C1 segment of cervical spinal cord (tissue), 14 donors: Measurements from ENCODE around the gene MALL.
"Not testable (repeated sequence)": the region's sequence is repeated elsewhere in the genome, so short reads cannot be mapped to it uniquely, and the experiment has no call there.

Experiments used
- DNase-seq, 14 donors: peaks; one replicate each; lab custom pipeline; 2025; lab: John Stamatoyannopoulos, UW

The MALL gene

DNA sequence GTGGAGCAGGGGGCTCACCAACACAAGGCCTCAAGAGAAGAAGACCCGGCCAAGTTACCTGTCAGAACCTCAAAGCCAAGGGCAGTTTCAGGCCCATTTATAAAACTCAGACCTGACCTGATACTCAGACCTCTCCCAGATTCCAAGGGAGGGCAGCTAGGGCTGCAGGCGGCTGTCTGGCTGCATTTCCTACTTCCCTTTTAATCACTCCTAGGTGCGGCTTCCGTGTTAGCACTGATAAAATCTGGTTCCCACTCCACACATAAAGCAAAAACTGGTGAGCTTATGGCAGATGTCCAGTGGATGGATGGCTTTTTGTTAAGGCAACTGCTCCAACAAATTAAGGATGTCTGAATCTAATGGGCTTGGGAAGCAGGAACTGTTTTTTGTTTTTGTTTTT lies 63.5 kb downstream of the MALL start:
- not testable (repeated sequence) for DNase-seq

DNA sequence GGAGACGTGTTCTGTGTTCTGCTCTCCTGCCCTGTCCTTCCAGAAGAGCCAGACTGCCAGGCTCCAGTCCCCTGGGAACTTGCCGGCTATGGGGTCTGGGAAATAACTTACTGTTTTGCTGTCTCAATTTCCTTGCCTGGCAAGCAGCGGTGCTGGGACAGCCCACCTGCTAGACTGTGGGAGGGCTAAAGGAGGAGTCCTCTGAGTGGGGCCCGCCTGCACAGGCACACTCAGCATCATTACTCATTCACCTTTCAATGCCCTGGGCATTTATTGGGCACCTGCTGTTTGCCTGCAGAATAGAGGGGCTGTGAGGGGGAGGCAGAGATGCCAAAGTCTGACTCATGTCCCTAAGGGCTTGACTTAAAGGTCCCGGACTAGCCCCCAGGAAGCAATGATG lies 65.4 kb downstream of the MALL start:
- DNase-seq, result not testable (repeated sequence)

DNA sequence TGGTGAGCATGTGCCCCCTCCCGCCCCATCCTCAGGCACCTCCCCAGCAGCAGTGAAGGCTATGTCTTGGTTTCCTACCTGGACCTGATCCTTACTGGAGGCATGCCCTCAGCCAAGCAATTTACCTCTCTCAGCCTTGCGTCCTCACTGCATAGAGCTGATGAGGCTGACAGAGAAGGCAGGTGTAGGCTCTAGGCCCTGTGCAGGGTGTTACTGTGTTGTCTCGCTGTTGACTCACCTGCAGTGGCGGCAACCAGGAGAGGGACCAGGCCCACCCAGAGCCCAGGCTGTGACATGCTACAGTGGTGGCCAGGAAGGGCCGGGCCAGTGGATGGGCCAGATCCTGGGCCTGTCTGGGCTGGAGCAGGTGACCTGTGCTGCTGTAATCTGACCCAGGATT lies 65.9 kb downstream of the MALL start:
- DNase-seq, result not testable (repeated sequence)

DNA sequence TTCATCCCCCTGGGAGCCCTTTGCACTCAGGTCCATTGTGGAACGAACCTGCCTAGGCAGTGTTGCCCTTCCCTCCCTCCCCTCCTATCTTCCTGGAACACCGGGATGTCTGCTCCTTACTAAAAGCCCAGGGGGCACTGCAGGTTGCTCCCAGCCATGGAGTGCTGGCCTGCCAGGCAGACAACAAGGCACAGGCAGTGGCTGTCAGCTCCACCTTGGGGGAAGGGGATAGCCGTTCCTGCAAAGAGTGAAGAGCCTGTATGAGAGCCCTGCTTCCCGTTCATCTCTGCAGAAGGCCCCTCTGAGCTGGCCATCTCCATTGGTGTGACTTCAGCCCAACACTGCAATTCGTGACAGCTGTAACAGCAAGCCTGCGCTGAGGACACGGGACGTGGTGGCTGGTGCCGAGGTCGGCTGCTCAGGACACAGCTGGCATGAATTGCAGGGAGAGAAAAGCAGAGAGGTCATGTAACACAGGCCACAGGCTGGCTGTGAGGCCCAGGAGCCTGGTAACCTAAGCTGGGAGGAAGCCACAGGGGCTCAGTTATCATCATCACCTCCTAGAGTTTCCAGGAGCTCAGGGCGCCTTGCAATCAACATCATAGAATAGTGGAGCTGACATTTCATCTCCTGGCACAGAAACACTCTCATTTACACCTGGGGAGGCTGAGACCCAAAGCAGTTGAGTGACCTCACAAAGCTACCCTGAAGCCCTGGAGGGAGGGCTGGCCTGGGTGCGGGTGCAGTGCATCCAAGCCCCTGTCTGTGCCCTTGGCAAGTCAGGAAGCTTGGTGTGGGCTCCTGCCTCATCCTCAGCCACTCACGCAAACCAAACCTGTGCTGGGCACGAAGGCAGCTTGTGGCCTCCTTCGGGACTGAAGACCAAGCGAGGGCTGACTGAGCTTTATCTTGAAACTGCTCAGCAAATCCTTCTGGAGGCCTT lies 67.1 kb downstream of the MALL start:
- DNase-seq, result not testable (repeated sequence)

DNA sequence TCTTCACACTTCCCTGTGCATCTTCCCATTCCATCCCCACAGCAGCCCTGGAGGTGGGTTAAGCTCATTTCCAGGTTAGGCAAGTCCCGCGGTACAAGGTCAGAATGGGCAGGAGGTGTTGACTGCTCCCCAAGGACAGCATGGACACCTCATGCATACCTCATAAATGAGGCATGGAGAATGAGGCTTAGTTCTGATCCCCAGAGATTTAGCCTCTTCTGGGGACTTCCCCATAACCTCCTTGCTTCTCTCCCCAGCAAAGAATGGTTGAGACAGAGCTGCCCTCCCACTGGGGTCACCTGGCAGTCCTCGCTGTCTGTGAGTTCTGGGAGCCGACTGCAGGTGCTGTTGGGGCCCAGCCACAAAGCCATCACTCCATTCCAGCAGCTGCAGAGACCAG lies 68.4 kb downstream of the MALL start:
- DNase-seq, result not testable (repeated sequence)

DNA sequence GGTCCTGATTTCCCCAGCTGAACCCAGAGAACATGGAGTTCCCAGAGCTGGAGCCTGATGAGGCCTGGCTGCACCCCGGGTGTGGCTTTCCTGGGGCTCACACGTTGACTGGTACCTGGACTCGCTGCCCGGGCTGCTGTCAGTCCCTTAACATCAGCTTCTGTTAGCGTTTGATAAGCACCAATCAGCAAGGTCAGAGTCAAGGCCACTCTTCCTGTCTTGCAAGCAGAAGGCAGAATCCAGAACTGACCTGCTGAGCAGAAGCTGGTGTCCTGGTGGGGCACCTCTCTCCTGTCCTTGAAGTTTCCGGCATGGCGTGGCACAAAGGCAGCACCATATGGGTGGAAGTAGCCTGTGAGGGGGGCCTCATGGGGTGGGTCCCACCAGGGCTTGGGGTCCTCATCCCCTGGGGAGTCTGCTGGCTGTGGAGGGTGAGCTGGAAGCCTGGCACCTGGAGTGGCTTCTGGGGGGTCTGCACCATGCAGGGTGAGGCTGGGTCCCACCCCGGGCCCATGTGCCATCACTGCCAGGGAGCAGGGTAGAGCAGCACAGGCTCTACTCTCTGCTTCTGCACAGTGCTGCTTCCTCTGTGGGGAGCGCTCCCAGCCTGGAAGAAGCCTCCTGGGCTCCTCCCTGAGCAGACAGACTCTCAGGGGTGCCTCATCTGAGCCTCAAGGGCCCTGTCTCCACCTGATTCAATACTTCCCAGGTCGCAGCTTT lies 73.5 kb downstream of the MALL start:
- DNase-seq, result not testable (repeated sequence)

DNA sequence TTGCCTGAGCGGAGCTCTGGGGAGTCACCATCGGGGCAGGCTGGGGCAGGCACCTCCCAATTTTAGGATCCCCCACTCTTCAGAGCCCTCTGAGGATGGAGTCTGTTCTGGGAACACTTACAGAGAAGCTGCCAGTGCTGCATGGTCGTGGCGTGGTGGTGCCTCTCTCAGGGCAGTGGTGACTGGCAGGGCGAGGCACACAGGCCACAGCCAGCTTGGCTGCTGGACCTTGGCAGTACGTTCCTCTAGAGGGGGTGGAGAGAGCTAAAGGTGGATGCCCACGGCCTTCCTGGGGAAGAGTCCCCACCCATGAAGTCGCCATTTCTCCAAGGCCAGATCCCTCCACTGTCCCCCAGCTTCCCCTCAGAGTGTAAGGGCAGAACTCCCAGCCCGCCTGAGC lies 78.3 kb downstream of the MALL start:
- DNase-seq, result not testable (repeated sequence)

DNA sequence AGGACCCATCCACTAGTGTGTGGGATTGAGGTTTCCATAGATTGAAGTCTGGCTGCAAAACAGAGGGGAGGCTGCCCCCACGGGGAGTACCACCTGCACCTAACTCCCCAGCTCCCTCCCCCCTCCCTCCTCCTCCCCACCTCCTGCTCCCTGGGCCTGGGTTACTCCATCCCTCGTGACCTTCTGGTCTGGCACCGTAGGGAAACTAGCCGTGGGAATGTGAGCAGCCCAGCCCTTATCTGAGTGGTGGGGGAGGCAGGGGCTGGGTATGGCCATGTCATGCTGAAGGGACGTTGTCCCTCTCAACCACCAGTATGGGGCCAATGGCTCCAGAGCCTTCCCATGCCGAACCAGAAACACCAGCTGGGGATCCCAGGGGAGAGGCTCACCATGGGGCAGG lies 80.2 kb downstream of the MALL start:
- not testable (repeated sequence) for DNase-seq

DNA sequence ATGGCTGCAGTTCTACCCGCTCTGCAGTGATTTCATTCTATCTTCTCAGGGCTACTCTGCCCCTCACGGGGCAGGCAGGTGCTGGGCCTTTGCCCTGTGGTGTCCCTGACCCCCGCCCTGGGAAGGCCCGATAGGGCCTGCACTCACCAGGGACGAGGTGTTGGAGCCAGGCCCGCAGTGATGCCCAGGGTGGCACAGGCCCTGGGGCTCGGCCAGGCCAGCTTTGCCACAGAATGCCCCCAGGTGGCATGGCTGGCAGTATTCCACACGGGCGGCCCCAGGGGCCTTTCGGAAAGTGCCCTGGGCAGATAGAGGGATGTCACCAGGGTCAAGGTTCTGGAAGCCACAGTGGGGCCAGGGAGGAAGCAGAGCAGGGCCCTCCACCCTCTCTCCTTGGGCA lies 80.7 kb downstream of the MALL start:
- DNase-seq, result not testable (repeated sequence)
